Measurements from ENCODE around the gene TGFBR3. TPM values are rescaled to one million over a fixed set of nuclear protein-coding genes. Genes with fewer than 3 reads are reported as not detected.

The TGFBR3 gene
- total and polyA plus RNA-seq, 2 of the 8 experiments (the other 6 are each of a cell fraction or from before 2014, with no cell fraction given): 2.0 to 6.1 TPM

- H3K79me1 ChIP-seq (ENCODE audit: low read depth, low read length): no peaks in the 10 kb centered on the region
- H3K36me3 ChIP-seq (ENCODE audit: control insufficient read depth in 2 of 4, insufficient read depth in 4 of 4, low read length in 3 of 4): no peaks in the 10 kb centered on the region
- H4K20me1 ChIP-seq (replicated peaks in 1 of 2; ENCODE audit: control insufficient read depth in 1 of 2, insufficient read depth in 2 of 2, low read length in 2 of 2): no peaks in the 10 kb centered on the region
- 0 out of 7 replicates have a peak, but pooled peaks cover 0 to 4% (median 0%) of the 10 kb centered on the region in 4 experiments for H3K4me1 ChIP-seq (replicated peaks in 1 of 4; ENCODE audit: control insufficient read depth in 3 of 4, insufficient read depth in 4 of 4, low read length in 3 of 4)
- no peak overlapping the region for H2BK12ac ChIP-seq (ENCODE audit: low read depth, low read length)
- ChIA-PET POLR2A (ENCODE audit: partially characterized antibody) (no interaction called here), CTCF (ENCODE audit: partially characterized antibody) (interaction anchor here (0.7 to 1.2 kb wide), 2 partner anchors 13 to 17 kb away, joined by 3 read pairs; no protein-coding TSS in a partner anchor)
- no peak overlapping the region for H2AFZ ChIP-seq (ENCODE audit: low read length)
- H3K9ac ChIP-seq (replicated peaks in 1 of 4; ENCODE audit: extremely low read depth in 1 of 4, low read depth in 3 of 4, low read length in 3 of 4): no peak overlapping the region
- no peak overlapping the region for H3K4me3 ChIP-seq (ENCODE audit: extremely low read depth in 1 of 4, insufficient read depth in 2 of 4, low read depth in 3 of 4, low read length in 4 of 4)
- no peak overlapping the region for H2BK120ac ChIP-seq (replicated peaks; ENCODE audit: low read depth, low read length)
- H3K4me2 ChIP-seq (ENCODE audit: insufficient read depth in 1 of 2, low read depth in 2 of 2, low read length in 2 of 2): no peak overlapping the region
- no peak overlapping the region for H2AK5ac ChIP-seq (ENCODE audit: low read depth, low read length)
- no peak overlapping the region for H4K5ac ChIP-seq (ENCODE audit: insufficient read length, low read depth, low read length)
- DNase-seq (ENCODE audit: low read depth in 1 of 2, low spot score in 2 of 2) (no peak), FAIRE-seq (no peak)
- no peak overlapping the region for H3K18ac ChIP-seq (ENCODE audit: extremely low read depth, low read length)
- no peak overlapping the region for H2BK5ac ChIP-seq (ENCODE audit: low read depth, low read length)
- TF ChIP-seq BACH1 (IDR thresholded peaks at IDR 0.05; ENCODE audit: low read length): no peak
- no peak for TF ChIP-seq YY1 (IDR thresholded peaks at IDR 0.05; ENCODE audit: low read depth, low read length)
- no peak for TF ChIP-seq CHD2 (IDR thresholded peaks at IDR 0.05; ENCODE audit: low read length)
- no peak for TF ChIP-seq MAFK (IDR thresholded peaks at IDR 0.05; ENCODE audit: low read depth, low read length)
- TF ChIP-seq USF2 (IDR thresholded peaks at IDR 0.05; ENCODE audit: low read length): no peak
- no peak for TF ChIP-seq CHD1 (IDR thresholded peaks at IDR 0.05; ENCODE audit: low read depth, low read length)
- no peak for TF ChIP-seq HDAC2 (IDR thresholded peaks at IDR 0.05; ENCODE audit: borderline replicate concordance in 1 of 2, low read depth in 2 of 2, low read length in 2 of 2)
- TF ChIP-seq CREB1 (IDR thresholded peaks at IDR 0.05): no peak
- no peaks in the 10 kb centered on the region for H3K27me3 ChIP-seq (replicated peaks in 1 of 4; ENCODE audit: control insufficient read depth in 3 of 4, extremely low read depth in 1 of 4, insufficient read depth in 3 of 4, low read length in 3 of 4)
- H3K27ac ChIP-seq (ENCODE audit: low read depth, low read length): no peak overlapping the region
- H3K56ac ChIP-seq (replicated peaks; ENCODE audit: insufficient read length, low read depth, low read length): no peak overlapping the region
- no peaks in the 10 kb centered on the region for H3K23me2 ChIP-seq (ENCODE audit: low read depth, low read length)
- no peak overlapping the region for H4K8ac ChIP-seq (ENCODE audit: extremely low read depth, insufficient read depth, low read length)
- H4K91ac ChIP-seq (replicated peaks; ENCODE audit: insufficient read length, low read length): no peak overlapping the region
- no peaks in the 10 kb centered on the region for H3K9me3 ChIP-seq (ENCODE audit: insufficient read depth in 2 of 2, low read depth in 1 of 2, low read length in 1 of 2)
- H3K79me2 ChIP-seq (ENCODE audit: control insufficient read depth in 1 of 2, insufficient read depth in 2 of 2, low read length in 2 of 2): no peaks in the 10 kb centered on the region
- 94% methylated on average over 10 of the region's 11 CpGs; no CpG with 5 or more reads in 1 of the 2 experiments for WGBS, 2 experiments (ENCODE audit: extremely low coverage in 1 of 2, insufficient coverage in 1 of 2, insufficient read length in 1 of 2, insufficient replicate concordance in 2 of 2, low coverage in 1 of 2, low lambda C conversion rate in 2 of 2, missing lambda C conversion rate in 1 of 2)
- no peak overlapping the region for H2BK15ac ChIP-seq (ENCODE audit: low read length)
- H2BK20ac ChIP-seq (ENCODE audit: low read length): no peak overlapping the region
- H3K4ac ChIP-seq (replicated peaks; ENCODE audit: insufficient read length, low read depth, low read length): no peak overlapping the region
- H3K14ac ChIP-seq (ENCODE audit: insufficient read length): no peak overlapping the region
- no peak overlapping the region for H3K23ac ChIP-seq (ENCODE audit: insufficient read length)
Observed at GRCh38 chr1:91819038-91819788, 66.7 kb downstream of the TGFBR3 start.

Data from H1 (cell line).